Limb (tissue), 2 donors: ENCODE data around the gene CCIN.
"Not testable (repeated sequence)": the region's sequence is repeated elsewhere in the genome, so short reads cannot be mapped to it uniquely, and the experiment has no call there.

ENCODE experiments used
- DNase-seq, 2 donors: peaks; one replicate each; pipeline ENCODE4 v3.0.0-alpha.2; 2016; ENCODE audit errors: extremely low spot score in 2 of 2

CCIN gene

GRCh38 chr9:36169166-36169565, at the start of gene CCIN:
Gene CCIN (plus strand): TSS chr9:36169388. CDS start chr9:36169503, 115 bp downstream.
- no peak for DNase-seq

- DNase-seq: no peak
These were observed 49.7 kb upstream of the CCIN start for GRCh38 chr9:36119476-36119875.

- DNase-seq: no peak
These were observed 48.5 kb upstream of the CCIN start for GRCh38 chr9:36120705-36121104.

GRCh38 chr9:36121971-36122370, 47.2 kb upstream of the CCIN start:
- no peak for DNase-seq

GRCh38 chr9:36123515-36123914, 45.7 kb upstream of the CCIN start:
- no peak for DNase-seq

GRCh38 chr9:36125062-36125855, 43.9 kb upstream of the CCIN start:
- no peak for DNase-seq

GRCh38 chr9:36126016-36126730, 43.0 kb upstream of the CCIN start:
- no peak for DNase-seq

- no peak for DNase-seq
These were observed 41.4 kb upstream of the CCIN start for GRCh38 chr9:36127652-36128244.

- DNase-seq: no peak
These were observed 40.8 kb upstream of the CCIN start for GRCh38 chr9:36128349-36128748.

GRCh38 chr9:36129139-36129538, 40.0 kb upstream of the CCIN start:
- no peak for DNase-seq

GRCh38 chr9:36131666-36132065, 37.5 kb upstream of the CCIN start:
- not testable (repeated sequence) for DNase-seq

GRCh38 chr9:36132086-36132485, 37.1 kb upstream of the CCIN start:
- no peak for DNase-seq

GRCh38 chr9:36134761-36135505, 34.3 kb upstream of the CCIN start:
- DNase-seq: no peak

- no peak for DNase-seq
These were observed 33.4 kb upstream of the CCIN start for GRCh38 chr9:36135741-36136271.

- DNase-seq: peak; percentile 53 to 80
These were observed 32.8 kb upstream of the CCIN start, which contains the start of gene GLIPR2 for GRCh38 chr9:36136272-36136893. Gene GLIPR2 (plus strand): TSS chr9:36136733. CDS start chr9:36136779, 46 bp downstream.

GRCh38 chr9:36136894-36137391, 32.2 kb upstream of the CCIN start:
- DNase-seq: peak in 1 of 2 donors; percentile 47

- DNase-seq: peak in 1 of 2 donors; percentile 58
These were observed 31.7 kb upstream of the CCIN start for GRCh38 chr9:36137392-36138004.

- no peak for DNase-seq
These were observed 30.7 kb upstream of the CCIN start for GRCh38 chr9:36138496-36138895.

- DNase-seq: no peak
These were observed 30.3 kb upstream of the CCIN start for GRCh38 chr9:36138901-36139300.
